SK-N-SH treated with all-trans-retinoic acid at 6 μM for 48 hours (cell line): ENCODE data around the gene NPY1R.

Experiments used
- ATAC-seq: fragments of 200-7000 bp; cut with Tn5 transposase; 3 replicates; pipeline ENCODE4 v1.9.1; 2020; ENCODE audit warnings: mild to moderate bottlenecking, moderate library complexity
- ARNTL ChIP-seq: fragments of 450-650 bp; formaldehyde crosslinking; IDR thresholded peaks from 2 replicates; pipeline ENCODE4 v1.5.0; 2020; ENCODE audit warnings: low read depth, mild to moderate bottlenecking, moderate library complexity, borderline replicate concordance
- BACH2 ChIP-seq: fragments of 250-450 bp; sonication (Bioruptor Pico); IDR thresholded peaks from 2 replicates; pipeline ENCODE4 v1.9.0; 2021; ENCODE audit warnings: mild to moderate bottlenecking, borderline replicate concordance
- CREB5 ChIP-seq: fragments of 250-450 bp; sonication (Bioruptor Pico); IDR thresholded peaks from 2 replicates; pipeline ENCODE4 v1.5.1; 2020; ENCODE audit warnings: low read depth, mild to moderate bottlenecking, moderate library complexity
- CSDC2 ChIP-seq: fragments of 250-450 bp; sonication (Bioruptor Pico); IDR thresholded peaks from 2 replicates; pipeline ENCODE4 v1.5.0; 2020; ENCODE audit warnings: mild to moderate bottlenecking, moderate library complexity
- CSRNP3 ChIP-seq: fragments of 250-450 bp; sonication (Bioruptor Pico); IDR thresholded peaks from 2 replicates; pipeline ENCODE4 v1.5.1; 2021; ENCODE audit warnings: mild to moderate bottlenecking, moderate library complexity
- ESRRG ChIP-seq: fragments of 250-450 bp; sonication (Bioruptor Pico); IDR thresholded peaks from 2 replicates; pipeline ENCODE4 v1.6.1; 2021; ENCODE audit warnings: mild to moderate bottlenecking
- GLIS3 ChIP-seq: fragments of 250-450 bp; sonication (Bioruptor Pico); IDR thresholded peaks from 2 replicates; pipeline ENCODE4 v1.5.0; 2020; ENCODE audit warnings: mild to moderate bottlenecking, moderate library complexity
- ISL1 ChIP-seq: fragments of 250-450 bp; sonication (Bioruptor Pico); IDR thresholded peaks from 2 replicates; pipeline ENCODE4 v2.1.2; 2022; ENCODE audit warnings: mild to moderate bottlenecking, moderate library complexity
- OSR1 ChIP-seq: fragments of 250-450 bp; sonication (Bioruptor Pico); IDR thresholded peaks from 2 replicates; pipeline ENCODE4 v1.8.0; 2022; ENCODE audit warnings: moderate library complexity, mild to moderate bottlenecking, inconsistent platforms
- PATZ1 ChIP-seq: fragments of 250-450 bp; sonication (Bioruptor Pico); IDR thresholded peaks from 2 replicates; pipeline ENCODE4 v1.8.0; 2020; ENCODE audit warnings: mild to moderate bottlenecking, moderate library complexity, borderline replicate concordance
- POU6F1 ChIP-seq: fragments of 250-450 bp; sonication (Bioruptor Pico); IDR thresholded peaks from 2 replicates; pipeline ENCODE4 v1.8.0; 2021; ENCODE audit warnings: low read depth, mild to moderate bottlenecking, moderate library complexity, borderline replicate concordance
- PPARA ChIP-seq: fragments of 250-450 bp; sonication (Bioruptor Pico); IDR thresholded peaks from 2 replicates; pipeline ENCODE4 v1.5.0; 2020; ENCODE audit warnings: mild to moderate bottlenecking, borderline replicate concordance
- RARB ChIP-seq: fragments of 250-450 bp; sonication (Bioruptor Pico); IDR thresholded peaks from 2 replicates; pipeline ENCODE4 v1.8.0; 2021; ENCODE audit warnings: mild to moderate bottlenecking, moderate library complexity
- SNAI2 ChIP-seq: fragments of 250-450 bp; sonication (Bioruptor Pico); IDR thresholded peaks from 2 replicates; pipeline ENCODE4 v1.5.0; 2020; ENCODE audit warnings: mild to moderate bottlenecking, moderate library complexity
- TCF4 ChIP-seq: fragments of 250-450 bp; sonication (Bioruptor Pico); IDR thresholded peaks from 2 replicates; pipeline ENCODE4 v1.8.0; 2021; ENCODE audit warnings: mild to moderate bottlenecking, moderate library complexity, borderline replicate concordance
- TOX ChIP-seq: fragments of 250-450 bp; sonication (Bioruptor Pico); IDR thresholded peaks from 2 replicates; pipeline ENCODE4 v1.8.0; 2021; ENCODE audit warnings: mild to moderate bottlenecking, moderate library complexity, borderline replicate concordance
- ZNF70 ChIP-seq: fragments of 450-650 bp; formaldehyde crosslinking; IDR thresholded peaks from 2 replicates; pipeline ENCODE4 v1.5.0; 2020; ENCODE audit warnings: mild to moderate bottlenecking, moderate library complexity
- ZNF8 ChIP-seq: fragments of 450-650 bp; formaldehyde crosslinking; IDR thresholded peaks from 2 replicates; pipeline ENCODE4 v1.5.0; 2020; ENCODE audit warnings: mild to moderate bottlenecking, moderate library complexity

Gene NPY1R

GRCh38 chr4:163295138-163295537 is 37.3 kb downstream of the NPY1R start (continued):
- TF ChIP-seq PPARA (CRISPR knock-in tag): no peak
- no peak for TF ChIP-seq ZNF8 (CRISPR knock-in tag)
- TF ChIP-seq CREB5 (CRISPR knock-in tag): no peak
- no peak for TF ChIP-seq ISL1 (CRISPR knock-in tag)
- TF ChIP-seq OSR1 (CRISPR knock-in tag): no peak
- TF ChIP-seq CSRNP3 (CRISPR knock-in tag): no peak

- no peak for ATAC-seq
- no peak for TF ChIP-seq PATZ1 (CRISPR knock-in tag)
- TF ChIP-seq CSDC2: no peak
- TF ChIP-seq POU6F1 (CRISPR knock-in tag): no peak
- TF ChIP-seq CREB5 (CRISPR knock-in tag): no peak
- no peak for TF ChIP-seq SNAI2 (CRISPR knock-in tag)
- no peak for TF ChIP-seq TOX (CRISPR knock-in tag)
- no peak for TF ChIP-seq ISL1 (CRISPR knock-in tag)
- TF ChIP-seq GLIS3 (CRISPR knock-in tag): no peak
- TF ChIP-seq ZNF8 (CRISPR knock-in tag): no peak
- TF ChIP-seq CSRNP3 (CRISPR knock-in tag): no peak
- TF ChIP-seq TCF4 (CRISPR knock-in tag): no peak
- TF ChIP-seq OSR1 (CRISPR knock-in tag): no peak
- no peak for TF ChIP-seq BACH2 (CRISPR knock-in tag)
- TF ChIP-seq ZNF70 (CRISPR knock-in tag): no peak
- TF ChIP-seq ESRRG (CRISPR knock-in tag): no peak
- TF ChIP-seq ARNTL (CRISPR knock-in tag): no peak
- no peak for TF ChIP-seq RARB (CRISPR knock-in tag)
Observed at GRCh38 chr4:163284304-163284703, 48.1 kb downstream of the NPY1R start.

GRCh38 chr4:163280703-163281519 is 51.5 kb downstream of the NPY1R start:
- TF ChIP-seq ISL1 (CRISPR knock-in tag): no peak
- no peak for ATAC-seq

GRCh38 chr4:163279713-163280112 is 52.7 kb downstream of the NPY1R start:
- ATAC-seq: no peak
- TF ChIP-seq TCF4 (CRISPR knock-in tag): no peak
- no peak for TF ChIP-seq SNAI2 (CRISPR knock-in tag)
- TF ChIP-seq CSDC2: no peak
- TF ChIP-seq PATZ1 (CRISPR knock-in tag): no peak
- TF ChIP-seq BACH2 (CRISPR knock-in tag): no peak
- TF ChIP-seq GLIS3 (CRISPR knock-in tag): no peak
